DMS153 treated with DMSO at 0.1 percent for 48 hours (cell line): ENCODE results near the gene ZDHHC18.
"Not testable (repeated sequence)": the region's sequence is repeated elsewhere in the genome, so short reads cannot be mapped to it uniquely, and the experiment has no call there.

Experiments used
- DNase-seq: peaks from one replicate; lab custom pipeline; 2025; ENCODE audit not compliant: unreplicated experiment; lab: John Stamatoyannopoulos, UW

ZDHHC18 gene

GRCh38 chr1:26857473-26858060 lies 31.1 kb downstream of the ZDHHC18 start:
- DNase-seq, result no peak

DNA sequence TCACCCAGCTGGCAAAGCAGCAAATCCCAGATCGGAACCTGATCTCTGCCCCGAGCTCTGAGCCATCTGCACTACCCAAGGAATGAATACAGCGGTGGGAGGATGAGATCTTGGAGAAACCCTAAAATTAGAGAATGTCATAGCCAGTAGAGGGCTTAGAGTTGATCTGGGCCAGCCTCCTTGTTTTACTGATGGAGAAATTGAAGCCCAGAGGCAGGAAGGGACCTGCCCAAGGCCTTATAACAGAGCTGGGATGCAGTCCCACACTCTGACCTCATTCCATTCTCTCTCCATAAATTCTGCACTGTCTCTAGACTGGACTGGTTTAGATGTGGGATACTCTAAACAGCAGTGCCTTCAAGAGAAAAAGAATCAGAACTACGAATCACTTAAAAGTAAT lies 31.7 kb downstream of the ZDHHC18 start:
- no peak for DNase-seq

DNA sequence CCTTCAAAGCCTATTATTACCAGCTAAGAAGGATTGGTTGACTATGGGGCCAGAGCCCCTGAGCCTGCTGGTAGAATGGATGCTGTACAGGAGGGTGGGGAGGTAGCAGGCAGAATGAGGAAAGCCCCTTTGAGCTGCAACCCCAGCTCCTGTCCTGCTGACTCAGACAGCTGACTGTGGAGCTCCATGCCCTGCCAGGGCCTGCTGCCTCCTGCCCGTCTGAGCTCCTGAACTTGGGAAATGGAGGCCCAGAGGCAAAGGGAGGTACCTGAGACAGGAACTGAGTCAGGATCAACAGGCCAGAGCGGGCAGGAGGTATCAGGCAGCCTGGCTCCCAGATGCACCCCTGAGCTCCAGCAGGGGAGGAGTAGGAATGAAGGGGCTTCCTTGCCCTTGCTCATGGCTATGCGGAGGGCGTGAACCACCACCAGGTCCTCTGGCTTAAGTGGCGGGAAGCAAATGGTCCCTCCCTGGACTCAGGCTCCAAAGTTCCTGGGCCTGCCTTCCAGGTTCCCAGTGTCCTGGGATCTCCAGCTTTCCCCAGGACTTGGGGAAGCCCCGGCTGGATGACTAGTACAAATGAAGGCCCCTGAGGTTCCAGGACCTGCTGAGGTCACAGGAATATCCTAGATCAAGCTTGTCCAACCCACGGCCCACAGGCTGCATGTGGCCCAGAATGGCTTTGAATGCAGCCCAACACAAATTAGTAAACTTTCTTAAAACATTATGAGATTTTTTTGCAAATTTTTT lies 32.6 kb downstream of the ZDHHC18 start:
- DNase-seq, result no peak

GRCh38 chr1:26861286-26861701 lies 34.8 kb downstream of the ZDHHC18 start:
- DNase-seq, result no peak

DNA sequence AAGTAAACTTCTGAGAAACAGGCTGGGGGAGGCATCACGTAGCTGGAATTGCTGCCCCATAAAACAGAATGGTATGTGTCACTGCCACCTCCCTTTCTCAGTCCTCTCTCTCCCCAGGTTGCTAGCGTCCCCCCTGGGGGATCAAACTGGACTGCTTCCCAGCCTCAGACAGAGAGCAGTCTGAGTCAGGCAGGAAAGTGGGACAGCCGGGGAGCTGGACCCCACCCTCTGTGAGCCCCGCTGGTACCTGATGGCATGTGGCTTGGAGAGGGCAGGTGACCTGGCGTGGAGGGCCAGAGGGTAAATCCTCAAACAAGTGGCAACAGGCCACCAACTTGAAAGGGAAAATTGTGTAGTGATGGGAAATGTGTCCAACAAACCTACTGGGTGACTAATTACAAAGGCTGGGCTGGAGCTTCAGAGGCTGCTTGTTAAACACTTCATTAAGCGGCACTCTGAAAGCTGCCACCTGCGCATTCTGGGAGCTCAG lies 35.4 kb downstream of the ZDHHC18 start:
- DNase-seq, result peak; percentile 8

- DNase-seq, result peak; percentile 99
Observed at GRCh38 chr1:26862781-26863684, 36.5 kb downstream of the ZDHHC18 start, which contains the start of gene SFN. TSS of gene SFN (plus strand) at chr1:26863149. CDS start at chr1:26863213, 64 bp downstream.

DNA sequence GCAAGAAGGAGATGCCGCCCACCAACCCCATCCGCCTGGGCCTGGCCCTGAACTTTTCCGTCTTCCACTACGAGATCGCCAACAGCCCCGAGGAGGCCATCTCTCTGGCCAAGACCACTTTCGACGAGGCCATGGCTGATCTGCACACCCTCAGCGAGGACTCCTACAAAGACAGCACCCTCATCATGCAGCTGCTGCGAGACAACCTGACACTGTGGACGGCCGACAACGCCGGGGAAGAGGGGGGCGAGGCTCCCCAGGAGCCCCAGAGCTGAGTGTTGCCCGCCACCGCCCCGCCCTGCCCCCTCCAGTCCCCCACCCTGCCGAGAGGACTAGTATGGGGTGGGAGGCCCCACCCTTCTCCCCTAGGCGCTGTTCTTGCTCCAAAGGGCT lies 37.2 kb downstream of the ZDHHC18 start:
- DNase-seq, result no peak

- DNase-seq, result peak; percentile 100
Observed at GRCh38 chr1:26864610-26865480, 38.4 kb downstream of the ZDHHC18 start.

GRCh38 chr1:26873097-26873496 lies 46.6 kb downstream of the ZDHHC18 start:
- DNase-seq, result not testable (repeated sequence)

- no peak for DNase-seq
Observed at GRCh38 chr1:26874896-26875295, 48.4 kb downstream of the ZDHHC18 start.

DNA sequence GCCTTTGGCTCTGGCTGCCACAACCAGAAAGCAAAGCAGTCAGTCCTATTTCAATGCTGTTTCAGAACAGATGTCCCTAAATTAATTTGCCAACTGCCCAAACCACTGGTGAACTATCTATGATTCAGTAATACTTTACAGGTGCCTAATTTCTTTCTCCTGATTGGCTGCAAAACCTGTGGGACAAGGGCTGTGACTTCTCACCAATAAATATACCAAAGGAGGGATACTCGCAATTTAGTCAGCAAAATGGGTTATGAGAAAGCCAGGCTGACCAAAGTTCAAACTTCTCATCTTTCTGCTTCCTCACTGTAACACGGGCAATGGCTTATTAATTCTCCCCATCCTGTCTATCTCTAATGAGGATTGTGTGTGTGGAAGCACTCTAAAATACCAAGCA lies 50.8 kb downstream of the ZDHHC18 start:
- no peak for DNase-seq

- no peak for DNase-seq
Observed at GRCh38 chr1:26879793-26880192, 53.3 kb downstream of the ZDHHC18 start.

GRCh38 chr1:26881611-26882010 lies 55.1 kb downstream of the ZDHHC18 start:
- not testable (repeated sequence) for DNase-seq

DNA sequence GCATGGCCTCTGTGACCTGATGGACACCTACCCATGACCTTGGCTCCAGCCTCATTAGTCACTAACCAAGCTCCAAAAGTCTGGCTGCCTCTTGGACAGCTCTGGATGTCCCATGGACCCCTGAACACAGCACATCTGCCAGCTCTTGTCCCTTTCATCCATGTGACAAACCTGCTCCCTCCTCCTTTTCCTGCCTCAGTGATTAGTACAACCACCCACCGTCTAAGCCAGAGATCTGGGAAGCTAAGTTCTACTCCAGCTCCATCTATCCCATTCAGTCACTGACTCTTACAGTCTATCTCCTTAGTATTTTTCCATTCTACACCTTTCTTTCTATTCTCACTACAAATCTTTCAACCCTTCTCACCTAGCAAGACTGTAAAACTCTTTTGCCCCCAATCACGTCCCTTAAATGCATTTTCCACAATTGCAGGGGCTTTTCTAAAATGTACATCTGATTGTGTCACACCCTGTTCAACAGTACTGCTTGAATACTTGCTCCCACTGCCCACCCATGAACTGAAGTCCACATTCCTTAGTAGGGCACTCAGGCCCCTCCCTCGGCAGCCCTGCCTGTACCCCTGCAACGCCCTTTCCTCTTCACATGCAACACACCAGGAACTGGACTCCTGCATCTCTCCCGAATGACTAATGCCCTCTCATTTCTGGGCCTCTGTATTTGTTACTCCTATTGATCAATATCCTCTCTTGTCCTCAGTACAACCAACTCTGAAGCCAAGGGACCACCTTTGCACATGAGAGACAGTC lies 56.4 kb downstream of the ZDHHC18 start:
- no peak for DNase-seq

- DNase-seq, result no peak
Observed at GRCh38 chr1:26887125-26887524, 60.6 kb downstream of the ZDHHC18 start.

GRCh38 chr1:26888231-26888630 lies 61.7 kb downstream of the ZDHHC18 start:
- DNase-seq, result no peak

- peak; percentile 78 for DNase-seq
Observed at GRCh38 chr1:26889551-26890466, 63.3 kb downstream of the ZDHHC18 start, which contains the start of gene GPN2. TSS of gene GPN2 (minus strand) at chr1:26890283. CDS start at chr1:26890096, 187 bp downstream.

- DNase-seq, result no peak
Observed at GRCh38 chr1:26890467-26890796, 63.9 kb downstream of the ZDHHC18 start.

- DNase-seq, result no peak
Observed at GRCh38 chr1:26894263-26894662, 67.8 kb downstream of the ZDHHC18 start.
